NCI-H82 treated with DMSO at 0.1 percent for 48 hours (cell line): Measurements from ENCODE around the gene WNT8A.
A peak's percentile ranks its signal among the peaks of the same experiment; 100 is the strongest.
"Not testable (repeated sequence)": the region's sequence is repeated elsewhere in the genome, so short reads cannot be mapped to it uniquely, and the experiment has no call there.

Experiments used
- DNase-seq: peaks from one replicate; lab custom pipeline; 2025; ENCODE audit not compliant: unreplicated experiment; lab: John Stamatoyannopoulos, UW

The WNT8A gene

GRCh38 chr5:138083702-138084101, at the start of gene WNT8A:
TSS of gene WNT8A (plus strand) at chr5:138084033. CDS start at chr5:138084128, 95 bp downstream.
- no peak for DNase-seq

- peak; percentile 81 for DNase-seq
Observed at GRCh38 chr5:138035605-138036537, 48.0 kb upstream of the WNT8A start.

GRCh38 chr5:138037271-138037670, 46.6 kb upstream of the WNT8A start:
- no peak for DNase-seq

- no peak for DNase-seq
Observed at GRCh38 chr5:138037907-138038633, 45.8 kb upstream of the WNT8A start.

GRCh38 chr5:138038826-138039225, 45.0 kb upstream of the WNT8A start:
- DNase-seq: no peak

- not testable (repeated sequence) for DNase-seq
Observed at GRCh38 chr5:138045283-138045682, 38.5 kb upstream of the WNT8A start.

- DNase-seq: no peak
Observed at GRCh38 chr5:138051441-138052296, 32.2 kb upstream of the WNT8A start.

- DNase-seq: not testable (repeated sequence)
Observed at GRCh38 chr5:138052718-138053117, 31.1 kb upstream of the WNT8A start.

GRCh38 chr5:138053554-138053953, 30.3 kb upstream of the WNT8A start:
- DNase-seq: no peak

GRCh38 chr5:138054206-138054605, 29.6 kb upstream of the WNT8A start:
- no peak for DNase-seq

GRCh38 chr5:138054847-138055558, 28.8 kb upstream of the WNT8A start:
- no peak for DNase-seq

- no peak for DNase-seq
Observed at GRCh38 chr5:138064526-138064925, 19.3 kb upstream of the WNT8A start.

- DNase-seq: no peak
Observed at GRCh38 chr5:138065102-138065501, 18.7 kb upstream of the WNT8A start.

GRCh38 chr5:138067945-138068344, 15.9 kb upstream of the WNT8A start:
- DNase-seq: no peak

GRCh38 chr5:138068742-138069600, 14.9 kb upstream of the WNT8A start:
- DNase-seq: peak; percentile 25

- DNase-seq: not testable (repeated sequence)
Observed at GRCh38 chr5:138070026-138070425, 13.8 kb upstream of the WNT8A start.

GRCh38 chr5:138077064-138077696, 6.7 kb upstream of the WNT8A start:
- peak; percentile 26 for DNase-seq

GRCh38 chr5:138078006-138078643, 5.7 kb upstream of the WNT8A start:
- no peak for DNase-seq

- DNase-seq: no peak
Observed at GRCh38 chr5:138082033-138082432, 1.8 kb upstream of the WNT8A start.
